ENCODE data around the gene DDB1. TPM values are rescaled to one million over a fixed set of nuclear protein-coding genes. Genes with fewer than 3 reads are reported as not detected.

Gene DDB1
- total RNA-seq, 2 donors from 2014 or later: 179 to 253 TPM

DNA sequence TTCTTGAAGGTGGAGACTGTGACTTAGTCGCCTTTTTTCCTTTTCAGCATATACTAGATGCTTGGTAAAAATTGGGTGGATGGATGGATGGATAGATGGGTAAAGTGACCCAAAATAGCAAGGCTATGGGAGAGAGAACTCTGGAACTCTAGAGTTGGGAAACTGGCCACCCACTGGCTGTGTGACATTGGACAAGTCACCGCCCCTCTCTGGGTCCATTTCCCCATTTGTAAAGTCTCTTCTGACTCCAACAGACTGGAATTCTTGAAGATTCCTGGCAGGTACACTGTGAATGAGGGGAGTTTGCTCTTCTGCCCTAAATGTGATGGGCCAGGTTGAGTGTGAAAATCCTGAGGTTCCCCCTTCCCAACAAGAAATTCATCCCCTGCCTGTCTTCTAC is 8.1 kb upstream of the DDB1 start:
- TF ChIP-seq POLR2A (IDR thresholded peaks at IDR 0.05) (no peak), POLR2AphosphoS5 (IDR thresholded peaks at IDR 0.05) (no peak)
- TF ChIP-seq, protein P1, sequence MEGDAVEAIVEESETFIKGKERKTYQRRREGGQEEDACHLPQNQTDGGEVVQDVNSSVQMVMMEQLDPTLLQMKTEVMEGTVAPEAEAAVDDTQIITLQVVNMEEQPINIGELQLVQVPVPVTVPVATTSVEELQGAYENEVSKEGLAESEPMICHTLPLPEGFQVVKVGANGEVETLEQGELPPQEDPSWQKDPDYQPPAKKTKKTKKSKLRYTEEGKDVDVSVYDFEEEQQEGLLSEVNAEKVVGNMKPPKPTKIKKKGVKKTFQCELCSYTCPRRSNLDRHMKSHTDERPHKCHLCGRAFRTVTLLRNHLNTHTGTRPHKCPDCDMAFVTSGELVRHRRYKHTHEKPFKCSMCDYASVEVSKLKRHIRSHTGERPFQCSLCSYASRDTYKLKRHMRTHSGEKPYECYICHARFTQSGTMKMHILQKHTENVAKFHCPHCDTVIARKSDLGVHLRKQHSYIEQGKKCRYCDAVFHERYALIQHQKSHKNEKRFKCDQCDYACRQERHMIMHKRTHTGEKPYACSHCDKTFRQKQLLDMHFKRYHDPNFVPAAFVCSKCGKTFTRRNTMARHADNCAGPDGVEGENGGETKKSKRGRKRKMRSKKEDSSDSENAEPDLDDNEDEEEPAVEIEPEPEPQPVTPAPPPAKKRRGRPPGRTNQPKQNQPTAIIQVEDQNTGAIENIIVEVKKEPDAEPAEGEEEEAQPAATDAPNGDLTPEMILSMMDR (IDR thresholded peaks at IDR 0.05): no peak
- Histone ChIP-seq H3K27me3 (replicated peaks; ENCODE audit: insufficient read depth) (no peaks in the 10 kb centered on the region), H3K4me1 (replicated peaks) (no peaks in the 10 kb centered on the region), H3K36me3 (peaks cover 0 to 9% of the 10 kb centered on the region in 2 donors), H3K4me3 (no peak overlapping the region), H3K27ac (no peak overlapping the region), H3K9me3 (no peaks in the 10 kb centered on the region)
- no peak for DNase-seq (ENCODE audit: low spot score)
- intact Hi-C loops (cut with DNase I): no loop called here
- 91% methylated on average over 2 of the region's 2 CpGs for WGBS

DNA sequence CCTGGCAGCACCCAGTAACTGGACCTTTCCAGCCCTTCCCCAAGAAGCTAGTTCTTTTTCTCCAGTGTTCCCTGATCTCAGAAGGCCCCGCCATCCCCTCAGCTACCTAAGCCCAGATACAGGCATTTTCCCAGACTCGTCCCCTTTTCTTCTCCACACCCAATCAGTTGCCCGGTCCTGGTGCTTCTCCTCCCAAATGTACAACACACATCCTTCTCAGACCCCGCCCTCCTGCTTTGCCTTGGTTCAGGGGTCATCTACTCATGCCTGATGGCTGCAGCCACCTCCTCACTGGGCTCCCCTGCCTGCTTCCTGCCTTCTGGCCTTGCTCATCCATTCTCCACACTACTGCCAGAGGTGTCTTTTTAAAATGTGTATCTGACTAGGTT is 6.6 kb upstream of the DDB1 start:
- H3K9me3 ChIP-seq: no peaks in the 10 kb centered on the region
- peaks cover 0 to 9% of the 10 kb centered on the region in 2 donors for H3K36me3 ChIP-seq
- WGBS: 92% methylated on average over 4 of the region's 4 CpGs
- no peak for TF ChIP-seq POLR2A (IDR thresholded peaks at IDR 0.05)
- no peak overlapping the region for H3K27ac ChIP-seq
- DNase-seq (ENCODE audit: low spot score): no peak
- H3K27me3 ChIP-seq (replicated peaks; ENCODE audit: insufficient read depth): no peaks in the 10 kb centered on the region
- no peak overlapping the region for H3K4me3 ChIP-seq
- intact Hi-C loops (cut with DNase I): loop anchor here (10.0 kb wide), 1 partner anchor 1785 kb away; no protein-coding TSS in a partner anchor
- no peaks in the 10 kb centered on the region for H3K4me1 ChIP-seq (replicated peaks)

DNA sequence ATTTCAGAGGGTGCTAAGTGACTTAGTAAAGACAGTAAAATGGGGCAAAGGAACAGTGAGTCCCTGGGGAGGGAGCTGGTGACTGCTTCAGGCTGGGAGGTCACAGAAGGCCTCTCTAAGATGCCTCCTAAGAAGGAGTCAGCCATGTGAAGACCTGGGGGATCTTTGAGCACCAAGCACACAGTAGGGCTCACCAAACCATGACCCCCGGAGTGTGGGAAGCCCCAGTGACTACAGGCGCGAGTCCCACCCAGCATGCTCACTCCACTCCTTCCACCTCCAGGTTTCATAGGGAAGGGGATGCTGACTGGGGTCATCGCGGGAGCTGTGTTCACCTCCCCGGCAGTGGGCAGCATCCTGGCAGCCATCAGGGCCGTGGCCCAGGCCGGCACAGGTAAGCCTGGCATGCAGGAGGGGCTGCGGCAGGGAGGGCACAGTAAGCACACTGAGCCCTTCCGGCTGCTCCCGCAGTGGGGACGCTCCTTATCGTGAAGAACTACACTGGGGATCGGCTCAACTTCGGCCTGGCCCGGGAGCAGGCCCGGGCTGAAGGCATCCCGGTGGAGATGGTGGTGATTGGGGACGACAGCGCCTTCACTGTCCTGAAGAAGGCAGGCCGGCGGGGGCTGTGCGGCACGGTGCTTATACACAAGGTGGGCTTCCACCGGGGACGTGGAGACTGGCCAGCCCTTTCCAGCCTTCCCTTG is 6.0 kb upstream of the DDB1 start:
- Histone ChIP-seq H3K36me3 (peaks cover 0 to 9% of the 10 kb centered on the region in 2 donors), H3K4me3 (no peak overlapping the region), H3K4me1 (replicated peaks) (no peaks in the 10 kb centered on the region), H3K9me3 (no peaks in the 10 kb centered on the region), H3K27me3 (replicated peaks; ENCODE audit: insufficient read depth) (no peaks in the 10 kb centered on the region), H3K27ac (no peak overlapping the region)
- DNase-seq (ENCODE audit: low spot score): no peak
- intact Hi-C loops (cut with DNase I): loop anchor here (10.0 kb wide), 1 partner anchor 1784 kb away; no protein-coding TSS in a partner anchor
- no peak for TF ChIP-seq POLR2AphosphoS5 (IDR thresholded peaks at IDR 0.05)
- TF ChIP-seq, protein P1 (IDR thresholded peaks at IDR 0.05): no peak
- 93% methylated on average over 26 of the region's 26 CpGs for WGBS

DNA sequence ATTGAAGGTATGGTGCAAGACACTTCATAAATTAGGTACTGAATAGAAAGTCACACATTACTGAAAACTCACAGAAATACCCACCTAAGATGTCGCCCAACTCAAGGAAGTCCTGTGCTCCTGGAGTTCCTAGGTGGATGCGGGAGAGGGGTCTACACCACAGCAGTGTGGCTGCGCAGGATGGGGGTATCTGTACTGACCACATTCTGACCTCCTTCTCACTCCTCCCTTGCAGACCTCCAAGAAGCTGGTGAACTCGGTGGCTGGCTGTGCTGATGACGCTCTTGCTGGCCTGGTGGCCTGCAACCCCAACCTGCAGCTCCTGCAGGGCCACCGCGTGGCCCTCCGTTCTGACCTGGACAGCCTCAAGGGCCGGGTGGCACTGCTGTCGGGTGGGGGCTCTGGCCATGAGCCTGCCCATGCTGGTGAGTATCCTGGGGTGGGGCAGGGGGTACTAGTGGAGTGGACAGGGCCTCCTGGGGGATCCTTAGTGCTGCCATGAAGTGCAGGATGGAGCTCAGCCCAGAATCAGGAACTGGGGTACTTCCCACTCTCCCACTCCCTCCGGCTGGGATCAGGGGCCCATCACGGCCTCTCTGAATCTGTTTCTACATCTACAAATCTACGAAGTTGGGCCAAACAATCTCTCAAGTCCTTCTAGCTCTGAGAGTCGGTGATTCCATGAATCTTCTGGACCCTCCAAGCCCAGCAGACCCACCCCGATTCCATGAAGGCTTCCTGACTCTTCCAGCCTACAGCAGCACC is 5.0 kb upstream of the DDB1 start:
- no peaks in the 10 kb centered on the region for H3K27me3 ChIP-seq (replicated peaks; ENCODE audit: insufficient read depth)
- no peak overlapping the region for H3K27ac ChIP-seq
- intact Hi-C loops (cut with DNase I): loop anchor here (2.0 to 10.0 kb wide), 2 partner anchors 47 to 1783 kb away; no protein-coding TSS in a partner anchor
- 98% methylated on average over 15 of the region's 15 CpGs for WGBS
- no peak for DNase-seq (ENCODE audit: low spot score)
- TF ChIP-seq, protein P1 (IDR thresholded peaks at IDR 0.05): no peak
- TF ChIP-seq POLR2AphosphoS5 (IDR thresholded peaks at IDR 0.05): no peak
- no peak for TF ChIP-seq POLR2A (IDR thresholded peaks at IDR 0.05)
- H3K9me3 ChIP-seq: no peaks in the 10 kb centered on the region
- H3K36me3 ChIP-seq: peaks cover 0 to 9% of the 10 kb centered on the region in 2 donors
- no peak overlapping the region for H3K4me3 ChIP-seq
- no peaks in the 10 kb centered on the region for H3K4me1 ChIP-seq (replicated peaks)

DNA sequence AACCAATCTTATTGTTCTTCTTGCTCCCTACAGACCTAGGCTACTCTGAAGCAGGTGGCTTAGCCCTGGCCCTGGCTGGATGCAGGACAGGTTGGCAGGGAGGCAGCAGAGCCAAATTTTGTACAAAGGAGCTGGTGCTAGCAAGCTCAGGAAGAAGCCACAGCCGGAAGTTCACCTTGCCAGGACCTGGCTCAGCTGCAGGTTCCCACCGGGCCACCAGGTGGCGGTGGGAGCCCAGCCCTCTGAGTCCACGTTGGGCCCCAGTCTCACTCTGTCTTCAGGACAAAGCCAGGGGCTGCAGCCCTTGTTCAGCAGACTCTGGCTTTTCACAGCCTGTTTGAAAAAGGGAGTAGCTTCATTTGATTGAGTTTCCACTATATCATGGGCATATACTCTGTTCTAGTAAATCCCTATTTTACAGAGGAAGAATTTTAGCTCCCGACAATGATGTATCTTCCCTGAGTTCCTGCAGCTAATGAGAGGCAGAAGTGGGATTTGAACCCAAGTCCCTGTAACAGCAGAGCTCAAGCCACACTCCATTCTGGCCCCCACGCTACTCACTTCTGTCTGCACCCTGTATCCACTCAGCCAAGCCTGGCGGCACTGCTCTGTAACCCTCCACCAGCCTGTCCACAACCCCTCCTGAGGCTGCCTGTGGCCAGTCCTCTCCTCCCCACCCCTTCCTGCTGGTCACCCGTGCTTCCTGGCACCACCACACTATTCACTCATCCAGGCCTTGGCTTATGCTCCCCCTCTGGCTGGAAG is 3.4 kb upstream of the DDB1 start:
- WGBS: 28% methylated on average over 8 of the region's 8 CpGs
- TF ChIP-seq POLR2AphosphoS5 (IDR thresholded peaks at IDR 0.05) (peak; percentile 80), POLR2A (IDR thresholded peaks at IDR 0.05) (no peak)
- TF ChIP-seq, protein P1 (IDR thresholded peaks at IDR 0.05): peak; percentile 96 to 99 (median 98)
- DNase-seq (ENCODE audit: low spot score): peak; percentile 82

More for the DNA sequence above, 3.4 kb upstream of the DDB1 start:
- Histone ChIP-seq H3K27ac (peak overlapping the region; percentile 28 to 39), H3K4me1 (replicated peaks) (no peaks in the 10 kb centered on the region), H3K9me3 (no peaks in the 10 kb centered on the region), H3K4me3 (no peak overlapping the region), H3K36me3 (no peaks in the 10 kb centered on the region), H3K27me3 (replicated peaks; ENCODE audit: insufficient read depth) (no peaks in the 10 kb centered on the region)
- intact Hi-C loops (cut with DNase I): loop anchor here (2.0 to 10.0 kb wide), 2 partner anchors 48 to 1782 kb away; no protein-coding TSS in a partner anchor
